Ascending aorta (tissue), 2 donors: ENCODE results near the gene PXYLP1. TPM values are rescaled to one million over a fixed set of nuclear protein-coding genes. Genes with fewer than 3 reads are reported as not detected.
"Not testable (repeated sequence)": the region's sequence is repeated elsewhere in the genome, so short reads cannot be mapped to it uniquely, and the experiment has no call there.

Source experiments
- DNase-seq, 2 donors: peaks; one replicate each; pipeline ENCODE4 v3.0.0-alpha.2; 2019; ENCODE audit warnings: low spot score in 2 of 2
- H3K27ac ChIP-seq, 2 donors: fragments of 200-600 bp; sonication (generic); one replicate each; pipeline ENCODE4 v1.5.1; 2016 to 2017; ENCODE audit warnings: mild to moderate bottlenecking in 1 of 2
- H3K27me3 ChIP-seq: fragments of 200-600 bp; sonication (generic); one replicate; pipeline ENCODE4 v1.5.1; 2017
- H3K36me3 ChIP-seq, 2 donors: fragments of 200-600 bp; sonication (generic); one replicate each; pipeline ENCODE4 v1.5.1; 2016
- H3K4me1 ChIP-seq, 2 donors: fragments of 200-600 bp; sonication (generic); one replicate each; pipeline ENCODE4 v1.5.1; 2016 to 2017; ENCODE audit warnings: mild to moderate bottlenecking in 1 of 2
- H3K4me3 ChIP-seq, 2 donors: fragments of 200-600 bp; sonication (generic); one replicate each; pipeline ENCODE4 v1.5.1; 2016 to 2017; ENCODE audit warnings: mild to moderate bottlenecking in 1 of 2
- H3K9me3 ChIP-seq, 2 donors: fragments of 200-600 bp; sonication (generic); one replicate each; pipeline ENCODE4 v1.5.1; 2016
- CTCF ChIP-seq, 3 experiments: fragments of 200-600 bp in 2 of 3; fragments of 450-650 bp in 1 of 3; sonication (generic) in 2 of 3; IDR thresholded peaks; one replicate each; pipeline ENCODE4 v1.5.1; 2016 to 2019; ENCODE audit warnings: antibody characterized with exemption in 3 of 3, mild to moderate bottlenecking in 1 of 3, moderate library complexity in 1 of 3
- intact Hi-C: fragments of 100-400 bp; cut with DNase I; formaldehyde crosslinking; loops from one replicate; pipeline ENCODE4 v1.15.1; 2023
- total RNA-seq: library from RNA; depleted of rRNA; stranded (reverse); fragments of >200 nt; gene quantifications from one replicate; pipeline ENCODE4 v1.1.0, GENCODE V29; 2016

Gene PXYLP1
- total RNA-seq, 1 donor from 2014 or later, result 14.2 TPM

- peak overlapping the region in 1 of 2 donors; percentile 45 for H3K27ac ChIP-seq
- no peaks in the 10 kb centered on the region for H3K36me3 ChIP-seq
- H3K27me3 ChIP-seq, result no peaks in the 10 kb centered on the region
- no peaks in the 10 kb centered on the region for H3K9me3 ChIP-seq
- no peak for DNase-seq
- intact Hi-C loops, result no loop called here
- H3K4me1 ChIP-seq, result peaks cover 0 to 15% of the 10 kb centered on the region in 2 donors
- H3K4me3 ChIP-seq, result peak overlapping the region; percentile 50 to 54
- no peak for TF ChIP-seq CTCF (IDR thresholded peaks at IDR 0.05)
Measured at GRCh38 chr3:141294301-141294700, 62.7 kb downstream of the PXYLP1 start.

DNA sequence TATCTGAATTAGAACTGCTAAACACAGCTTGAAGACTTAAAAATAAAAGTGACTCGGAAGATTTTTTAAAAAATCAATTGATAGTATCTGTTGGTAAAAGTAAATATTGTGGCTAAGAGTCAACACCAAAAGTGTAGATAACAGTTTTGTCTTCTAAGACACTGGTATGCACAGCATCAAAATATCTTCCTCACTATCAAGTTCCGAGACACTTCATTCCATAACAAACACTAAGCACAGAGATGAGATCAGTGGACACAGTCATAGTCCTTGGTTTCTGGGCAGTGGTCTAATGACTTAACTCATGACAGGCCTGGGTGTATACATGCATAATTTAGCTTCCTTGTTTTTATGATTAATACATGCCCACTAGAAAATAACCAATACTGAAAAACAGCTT lies 63.2 kb downstream of the PXYLP1 start:
- no peak for DNase-seq
- intact Hi-C loops, result no loop called here
- peak overlapping the region; percentile 50 to 54 for H3K4me3 ChIP-seq
- H3K9me3 ChIP-seq, result no peaks in the 10 kb centered on the region
- peaks cover 0 to 15% of the 10 kb centered on the region in 2 donors for H3K4me1 ChIP-seq
- no peak overlapping the region for H3K27ac ChIP-seq
- no peaks in the 10 kb centered on the region for H3K27me3 ChIP-seq
- TF ChIP-seq CTCF (IDR thresholded peaks at IDR 0.05), result no peak
- no peaks in the 10 kb centered on the region for H3K36me3 ChIP-seq

GRCh38 chr3:141300426-141300825 lies 68.8 kb downstream of the PXYLP1 start:
- H3K4me1 ChIP-seq, intact Hi-C loops, H3K9me3 ChIP-seq, H3K4me3 ChIP-seq, H3K27me3 ChIP-seq, H3K36me3 ChIP-seq, H3K27ac ChIP-seq, DNase-seq: not testable (repeated sequence)

DNA sequence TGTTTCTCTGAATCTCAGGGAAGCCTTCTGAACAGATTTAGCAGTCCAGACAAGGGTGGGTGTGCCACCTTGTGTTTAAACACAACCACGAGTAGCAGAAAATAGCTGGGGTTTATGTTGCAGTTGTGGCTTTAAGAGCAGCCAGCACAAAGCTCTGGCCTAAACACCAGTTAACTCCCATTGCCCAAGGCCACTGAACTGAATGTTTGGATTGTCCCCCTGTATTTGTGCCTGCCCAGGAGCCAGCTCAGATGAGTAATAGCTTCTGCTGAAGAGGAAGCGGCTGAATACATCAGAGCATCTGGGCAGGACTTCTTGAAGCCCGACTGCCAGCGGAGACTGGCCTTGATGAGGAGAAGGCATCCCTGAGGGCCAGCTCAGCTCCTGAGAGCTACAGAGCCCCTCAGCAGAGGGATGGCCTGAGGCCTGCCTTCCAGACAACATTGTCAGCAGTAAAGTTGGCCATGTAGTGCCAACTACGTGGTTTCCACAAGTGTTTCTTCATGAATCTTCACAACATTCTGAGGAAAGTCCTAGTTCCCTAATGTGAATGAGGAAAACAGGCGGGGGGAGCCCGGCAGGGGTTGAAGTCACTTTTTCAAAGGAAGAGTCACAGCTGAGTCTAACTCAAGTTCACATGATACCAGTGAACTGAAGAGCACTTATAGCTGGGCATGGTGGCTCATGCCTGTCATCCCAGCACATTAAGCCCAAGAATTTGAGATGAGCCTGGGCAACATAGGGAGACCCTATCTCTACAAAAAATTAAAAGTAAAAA lies 70.9 kb downstream of the PXYLP1 start:
- peak in 1 of 3 experiments; percentile 24 for TF ChIP-seq CTCF (IDR thresholded peaks at IDR 0.05)
- intact Hi-C loops, result loop anchor here (2.0 kb wide), 2 partner anchors 72 to 152 kb away; partner anchors contain the start of gene PXYLP1
- Histone ChIP-seq H3K4me3 (no peak overlapping the region), H3K27me3 (no peaks in the 10 kb centered on the region), H3K9me3 (no peaks in the 10 kb centered on the region), H3K4me1 (no peaks in the 10 kb centered on the region), H3K27ac (peak overlapping the region; percentile 8 to 60), H3K36me3 (no peaks in the 10 kb centered on the region)
- no peak for DNase-seq

GRCh38 chr3:141303481-141304223 lies 72.0 kb downstream of the PXYLP1 start:
- Histone ChIP-seq H3K27me3 (no peaks in the 10 kb centered on the region), H3K27ac (no peak overlapping the region), H3K36me3 (no peaks in the 10 kb centered on the region), H3K4me1 (no peaks in the 10 kb centered on the region), H3K4me3 (no peak overlapping the region), H3K9me3 (no peaks in the 10 kb centered on the region)
- no peak for DNase-seq
- peak; percentile 65 to 79 (median 74) for TF ChIP-seq CTCF (IDR thresholded peaks at IDR 0.05)
- intact Hi-C loops, result loop anchor here (2.0 kb wide), 2 partner anchors 73 to 151 kb away; partner anchors contain the start of gene PXYLP1

DNA sequence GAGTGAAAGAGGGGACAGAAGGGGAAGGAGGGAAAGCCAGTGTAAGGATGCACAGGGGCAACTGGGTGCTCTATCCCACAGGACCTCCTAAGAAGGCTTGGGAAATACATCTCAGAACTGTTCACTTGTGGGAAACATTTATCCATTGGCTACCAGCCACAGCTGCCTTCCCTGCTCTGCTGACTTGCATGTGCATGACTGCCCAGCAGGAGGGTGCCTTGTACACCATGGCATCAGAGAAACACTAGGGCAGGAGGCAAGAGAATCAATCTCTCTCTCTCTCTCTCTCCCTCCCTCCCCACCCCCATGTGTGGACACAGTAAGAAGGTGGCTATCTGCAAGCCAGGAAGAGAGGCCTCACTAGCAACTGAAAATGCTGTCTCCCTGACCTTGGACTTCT lies 73.8 kb downstream of the PXYLP1 start:
- Histone ChIP-seq H3K4me3 (no peak overlapping the region), H3K9me3 (no peaks in the 10 kb centered on the region), H3K4me1 (no peaks in the 10 kb centered on the region), H3K27ac (no peak overlapping the region), H3K36me3 (no peaks in the 10 kb centered on the region), H3K27me3 (no peaks in the 10 kb centered on the region)
- DNase-seq, result no peak
- intact Hi-C loops, result no loop called here
- TF ChIP-seq CTCF (IDR thresholded peaks at IDR 0.05), result no peak
